ENCODE results near the gene C19orf33.

The C19orf33 gene

GRCh38 chr19:38263689-38264485 is 40.2 kb upstream of the C19orf33 start:
- peak overlapping the region; percentile 68 for H3K27ac ChIP-seq (ENCODE audit: low read length)
- H2AFZ ChIP-seq (ENCODE audit: low read depth, low read length): peak overlapping the region; percentile 90
- H3K4me2 ChIP-seq (ENCODE audit: low read length): peak overlapping the region; percentile 94

DNA sequence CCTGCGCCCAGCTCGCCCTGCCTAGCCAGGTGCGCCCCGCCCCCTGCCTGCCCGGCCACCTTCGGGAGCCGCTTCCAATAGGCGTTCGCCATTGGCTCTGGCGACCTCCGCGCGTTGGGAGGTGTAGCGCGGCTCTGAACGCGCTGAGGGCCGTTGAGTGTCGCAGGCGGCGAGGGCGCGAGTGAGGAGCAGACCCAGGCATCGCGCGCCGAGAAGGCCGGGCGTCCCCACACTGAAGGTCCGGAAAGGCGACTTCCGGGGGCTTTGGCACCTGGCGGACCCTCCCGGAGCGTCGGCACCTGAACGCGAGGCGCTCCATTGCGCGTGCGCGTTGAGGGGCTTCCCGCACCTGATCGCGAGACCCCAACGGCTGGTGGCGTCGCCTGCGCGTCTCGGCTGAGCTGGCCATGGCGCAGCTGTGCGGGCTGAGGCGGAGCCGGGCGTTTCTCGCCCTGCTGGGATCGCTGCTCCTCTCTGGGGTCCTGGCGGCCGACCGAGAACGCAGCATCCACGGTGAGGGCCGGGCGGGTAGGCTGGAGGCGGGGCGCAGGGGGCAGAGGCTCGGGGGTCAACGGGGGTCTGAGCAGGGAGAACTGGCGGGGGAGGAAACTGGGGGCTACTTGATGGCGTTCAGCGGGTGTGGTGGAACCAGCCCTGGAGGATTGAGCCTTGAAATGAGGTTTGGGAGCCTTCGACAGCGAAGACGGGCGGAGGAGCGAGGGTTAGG is 39.4 kb upstream of the C19orf33 start, which contains the start of gene SPINT2:
Gene SPINT2 (plus strand): TSS at position 88 of the 727 bp plus-strand sequence. CDS start 320 bp downstream, at position 408.
- peak within 1 kb of the TSS; percentile 90 for H2AFZ ChIP-seq (ENCODE audit: low read depth, low read length)
- peak within 1 kb of the TSS; percentile 76 for H3K9ac ChIP-seq (ENCODE audit: low read length)
- no peaks in the 10 kb centered on the region; the same call in 1 of the 2 replicates for H3K79me2 ChIP-seq (ENCODE audit: low read length)
- TF ChIP-seq CTCF (IDR thresholded peaks at IDR 0.05; ENCODE audit: low read depth, low read length) (no peak), EZH2phosphoT487 (IDR thresholded peaks at IDR 0.05; ENCODE audit: low read depth) (no peak)
- no peaks in the 10 kb centered on the region for H3K9me3 ChIP-seq (ENCODE audit: insufficient read depth, low read length)
- peak within 1 kb of the TSS; percentile 94 for H3K4me2 ChIP-seq (ENCODE audit: low read length)
- peaks cover 23% of the 10 kb centered on the region for H3K4me1 ChIP-seq (ENCODE audit: low read length)
- H3K27ac ChIP-seq (ENCODE audit: low read length): peak within 1 kb of the TSS; percentile 68
- H3K36me3 ChIP-seq (replicated peaks; ENCODE audit: low read depth, low read length): no peaks in the 10 kb centered on the region
- no peaks in the 10 kb centered on the region for H3K27me3 ChIP-seq (ENCODE audit: low read depth, low read length)
- H4K20me1 ChIP-seq (ENCODE audit: insufficient read depth, low read length): no peaks in the 10 kb centered on the region
- H3K4me3 ChIP-seq (ENCODE audit: low read length): peak within 1 kb of the TSS; percentile 83

More at GRCh38 chr19:38263689-38264485, 40.2 kb upstream of the C19orf33 start:
- peak overlapping the region; percentile 76 for H3K9ac ChIP-seq (ENCODE audit: low read length)
- no peak for TF ChIP-seq EZH2phosphoT487 (IDR thresholded peaks at IDR 0.05; ENCODE audit: low read depth)
- TF ChIP-seq CTCF (IDR thresholded peaks at IDR 0.05; ENCODE audit: low read depth, low read length): no peak
- H3K9me3 ChIP-seq (ENCODE audit: insufficient read depth, low read length): no peaks in the 10 kb centered on the region
- H3K36me3 ChIP-seq (replicated peaks; ENCODE audit: low read depth, low read length): no peaks in the 10 kb centered on the region
- H3K27me3 ChIP-seq (ENCODE audit: low read depth, low read length): no peaks in the 10 kb centered on the region
- peaks cover 28% of the 10 kb centered on the region for H3K4me1 ChIP-seq (ENCODE audit: low read length)
- no peaks in the 10 kb centered on the region for H4K20me1 ChIP-seq (ENCODE audit: insufficient read depth, low read length)
- H3K4me3 ChIP-seq (ENCODE audit: low read length): peak overlapping the region; percentile 83
- no peaks in the 10 kb centered on the region; the same call in 1 of the 2 replicates for H3K79me2 ChIP-seq (ENCODE audit: low read length)

- Histone ChIP-seq H3K4me1 (ENCODE audit: low read length) (peaks cover 23% of the 10 kb centered on the region), H3K27ac (ENCODE audit: low read length) (peak overlapping the region; percentile 68), H3K27me3 (ENCODE audit: low read depth, low read length) (no peaks in the 10 kb centered on the region), H3K9me3 (ENCODE audit: insufficient read depth, low read length) (no peaks in the 10 kb centered on the region), H3K4me3 (ENCODE audit: low read length) (peak overlapping the region; percentile 83), H4K20me1 (ENCODE audit: insufficient read depth, low read length) (no peaks in the 10 kb centered on the region), H3K9ac (ENCODE audit: low read length) (peak overlapping the region; percentile 66), H3K79me2 (ENCODE audit: low read length) (no peaks in the 10 kb centered on the region; the same call in 1 of the 2 replicates), H2AFZ (ENCODE audit: low read depth, low read length) (peak overlapping the region; percentile 79; the same call in 1 of the 2 replicates), H3K36me3 (replicated peaks; ENCODE audit: low read depth, low read length) (no peaks in the 10 kb centered on the region), H3K4me2 (ENCODE audit: low read length) (peak overlapping the region; percentile 94)
- TF ChIP-seq EZH2phosphoT487 (IDR thresholded peaks at IDR 0.05; ENCODE audit: low read depth) (no peak), CTCF (IDR thresholded peaks at IDR 0.05; ENCODE audit: low read depth, low read length) (no peak)
Measured at GRCh38 chr19:38265213-38265861, 38.7 kb upstream of the C19orf33 start.
